GM18507 (cell line): ENCODE data around the gene RPS6KB2.

Experiments
- DNase-seq: peaks from one replicate; pipeline ENCODE4 v3.0.0; 2011; ENCODE audit warnings: low read depth; ENCODE audit not compliant: insufficient read length; ENCODE audit errors: extremely low spot score
- FAIRE-seq: peaks from 2 replicates; lab custom pipeline; 2011; peaks lifted over from hg19 to GRCh38; lab: Jason Lieb, UNC

Gene RPS6KB2

GRCh38 chr11:67408437-67409200 is 19.7 kb upstream of the RPS6KB2 start:
- FAIRE-seq, result no peak

DNA sequence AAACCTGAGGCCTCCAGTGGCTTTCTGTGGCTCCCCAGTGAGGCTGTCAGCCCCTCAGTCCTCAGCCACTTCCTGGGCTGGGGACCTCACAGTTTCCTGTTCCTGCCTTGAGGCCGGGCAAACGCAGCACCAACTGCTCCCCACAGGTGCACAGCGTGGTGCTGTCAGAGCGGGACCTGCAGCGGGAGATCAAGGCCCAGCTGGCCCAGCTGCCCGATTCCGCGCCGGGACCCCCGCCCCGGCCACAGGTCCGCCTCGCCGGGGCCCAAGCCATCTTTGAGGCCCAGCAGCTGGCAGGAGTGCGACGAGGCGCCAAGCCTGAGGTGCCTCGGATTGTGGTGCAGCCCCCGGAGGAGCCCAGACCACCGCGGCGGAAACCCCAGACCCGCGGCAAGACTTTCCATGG is 19.0 kb upstream of the RPS6KB2 start:
- peak; percentile 94 for FAIRE-seq
- peak; percentile 65 for DNase-seq

More at GRCh38 chr11:67408437-67409200, 19.7 kb upstream of the RPS6KB2 start:
- DNase-seq, result no peak

GRCh38 chr11:67409781-67410368 is 18.4 kb upstream of the RPS6KB2 start:
- no peak for DNase-seq
- FAIRE-seq, result peak; percentile 60

DNA sequence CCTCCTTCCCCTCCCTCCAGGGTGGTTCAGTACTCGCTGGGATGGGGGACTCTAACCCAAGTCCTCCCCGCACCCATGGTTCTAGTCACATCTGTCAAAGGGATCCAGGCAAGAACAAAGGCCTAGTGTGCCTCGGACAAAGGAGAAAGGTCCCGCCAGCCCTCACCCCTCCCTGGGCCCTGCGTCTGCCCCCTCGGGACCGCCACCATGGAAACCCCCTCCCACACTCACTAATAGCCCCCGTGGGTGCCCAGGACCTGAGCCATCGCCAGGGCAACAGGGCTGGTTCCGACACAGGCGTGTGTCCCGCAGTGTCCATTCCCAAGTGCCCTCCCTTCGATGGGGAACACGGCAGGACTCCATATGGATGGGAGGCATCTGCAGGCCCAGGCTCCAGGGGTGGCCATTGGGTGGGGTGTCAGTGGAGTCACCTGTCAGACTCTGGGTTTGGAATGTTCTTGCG is 17.9 kb upstream of the RPS6KB2 start:
- FAIRE-seq (no peak), DNase-seq (no peak)

DNA sequence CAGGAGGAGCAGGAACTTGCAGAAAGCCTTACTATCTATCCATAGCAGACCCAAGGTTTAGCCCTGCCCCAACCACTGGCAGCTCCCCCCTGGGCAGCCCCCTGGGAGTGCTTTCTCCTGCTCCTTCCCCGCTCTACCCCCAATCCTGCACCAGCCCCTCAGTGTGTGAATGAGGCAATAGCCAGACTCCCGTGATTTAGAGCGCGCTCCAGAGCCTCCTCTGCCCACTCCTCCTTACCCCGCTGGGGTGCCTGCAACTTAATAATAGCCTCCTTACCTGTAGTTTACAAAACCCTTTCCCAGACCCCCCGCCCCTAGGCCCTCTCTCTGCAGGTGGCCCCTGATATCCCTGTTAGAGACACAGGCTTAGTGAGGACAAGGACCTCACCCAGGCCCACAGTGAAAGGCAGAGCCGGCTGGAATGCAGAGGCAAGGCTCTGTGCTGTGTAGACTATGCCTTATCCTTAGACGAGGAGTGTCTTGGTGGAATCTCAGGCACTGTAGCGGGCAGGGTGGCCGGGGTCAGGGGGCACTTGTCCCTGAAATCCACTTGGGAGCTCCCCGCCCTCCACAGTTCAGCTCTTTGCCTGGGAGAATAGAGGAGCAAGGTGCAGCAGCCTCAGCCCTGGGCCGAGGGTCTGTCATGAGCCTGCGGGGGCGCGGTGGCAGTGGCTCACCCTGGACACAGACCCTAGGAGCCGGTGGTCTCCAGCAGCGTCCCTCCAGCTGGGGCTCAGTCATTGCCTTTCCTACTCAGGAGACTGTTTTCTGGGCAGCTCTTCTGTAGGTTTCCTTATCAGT is 17.1 kb upstream of the RPS6KB2 start:
- FAIRE-seq (no peak), DNase-seq (no peak)

- DNase-seq (no peak), FAIRE-seq (no peak)
Observed at GRCh38 chr11:67411785-67412152, 16.5 kb upstream of the RPS6KB2 start.

- peak; percentile 15 for FAIRE-seq
- no peak for DNase-seq
Observed at GRCh38 chr11:67412495-67413179, 15.7 kb upstream of the RPS6KB2 start.

DNA sequence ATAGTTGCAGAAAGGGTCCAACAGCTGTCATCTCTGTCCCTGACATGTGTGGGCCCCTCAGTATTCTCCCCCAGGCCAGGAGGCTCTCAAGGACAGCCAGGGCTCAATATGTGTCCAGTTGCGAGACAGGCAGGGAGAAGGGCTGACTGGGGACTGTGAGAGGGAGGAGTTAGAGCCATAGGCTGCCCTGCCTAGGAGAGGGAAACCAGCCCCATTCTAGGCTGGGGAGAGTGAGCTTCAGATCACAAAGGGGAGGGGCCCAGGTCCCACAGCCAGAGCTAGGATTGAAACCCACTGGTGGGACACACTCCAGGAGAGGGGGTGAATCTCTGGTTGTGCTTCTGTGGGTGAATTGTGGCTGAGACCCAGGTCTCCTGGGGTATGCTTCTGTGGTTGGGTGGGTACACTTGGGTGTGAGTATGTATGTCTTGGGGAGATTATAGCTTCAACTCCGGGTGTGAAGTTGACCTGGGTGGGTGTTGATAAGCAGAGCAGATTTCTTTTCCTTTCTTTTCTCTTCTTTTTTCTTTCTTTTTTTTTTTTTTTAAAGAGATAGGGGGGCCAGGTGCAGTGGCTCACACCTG is 14.9 kb upstream of the RPS6KB2 start:
- FAIRE-seq, result no peak

GRCh38 chr11:67415501-67416304 is 12.6 kb upstream of the RPS6KB2 start, which contains the start of gene CARNS1:
Gene CARNS1, plus strand, starts transcription at chr11:67415678. Its CDS starts 522 bp downstream, at chr11:67416200.
- FAIRE-seq (no peak), DNase-seq (no peak)

More for the DNA sequence above, 14.9 kb upstream of the RPS6KB2 start:
- no peak for DNase-seq

GRCh38 chr11:67416416-67417335 is 11.6 kb upstream of the RPS6KB2 start:
- FAIRE-seq (no peak), DNase-seq (no peak)

DNA sequence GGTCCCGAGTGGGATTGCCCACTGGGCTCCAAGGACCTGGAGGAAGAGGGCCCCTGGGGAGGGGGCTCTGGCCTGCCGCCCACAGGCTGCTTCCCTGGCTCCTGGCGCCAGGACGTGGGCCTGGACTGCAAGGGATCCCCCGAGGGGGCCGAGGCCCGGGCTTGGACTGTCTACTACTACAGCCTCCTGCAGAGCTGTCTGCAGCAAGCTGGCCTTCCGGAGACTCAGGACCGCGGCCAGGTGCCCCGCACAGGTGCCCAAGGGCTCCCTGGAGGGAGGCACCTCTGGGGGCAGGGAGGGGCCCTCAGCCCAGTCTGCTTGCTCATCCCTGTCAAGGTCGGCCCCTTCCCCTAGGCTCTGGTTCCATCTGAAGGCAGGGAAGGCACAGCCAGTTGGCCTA is 10.9 kb upstream of the RPS6KB2 start:
- DNase-seq (no peak), FAIRE-seq (no peak)

DNA sequence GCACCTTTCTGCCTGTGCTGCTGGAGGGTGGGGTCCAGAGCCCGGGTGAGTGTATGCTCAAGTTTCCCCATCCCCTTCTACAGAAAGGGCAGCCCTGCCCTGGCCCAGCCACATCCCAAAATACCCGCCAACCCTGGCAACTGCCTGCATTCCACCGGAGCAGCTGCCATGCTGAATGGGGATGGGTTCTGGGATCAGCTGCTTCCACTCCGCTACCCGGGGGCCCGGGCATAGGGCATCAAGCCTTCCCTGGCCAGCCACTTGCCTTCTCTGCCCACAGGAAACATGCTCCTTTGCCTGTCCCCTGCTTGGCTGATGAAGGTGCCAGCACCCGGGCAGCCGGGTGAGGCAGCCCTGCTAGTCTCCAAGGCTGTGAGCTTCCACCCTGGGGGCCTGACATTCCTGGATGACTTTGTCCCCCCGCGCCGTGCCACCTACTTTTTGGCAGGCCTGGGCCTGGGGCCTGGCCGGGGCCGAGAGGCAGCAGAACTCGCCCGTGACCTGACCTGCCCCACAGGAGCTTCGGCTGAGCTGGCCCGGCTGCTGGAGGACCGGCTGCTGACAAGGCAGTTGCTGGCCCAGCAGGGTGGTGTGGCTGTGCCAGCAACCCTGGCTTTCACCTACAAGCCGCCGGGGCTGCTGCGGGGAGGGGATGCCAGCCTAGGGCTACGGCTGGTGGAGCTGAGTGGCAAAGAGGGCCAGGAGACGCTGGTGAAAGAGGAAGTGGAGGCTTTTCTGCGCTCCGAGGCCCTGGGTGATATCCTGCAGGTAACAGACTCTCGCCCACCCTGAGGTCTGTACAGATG is 9.6 kb upstream of the RPS6KB2 start:
- FAIRE-seq (no peak), DNase-seq (no peak)

GRCh38 chr11:67419325-67420049 is 8.8 kb upstream of the RPS6KB2 start:
- DNase-seq (no peak), FAIRE-seq (no peak)

GRCh38 chr11:67420147-67420645 is 8.1 kb upstream of the RPS6KB2 start:
- FAIRE-seq, result no peak
- DNase-seq, result no peak

GRCh38 chr11:67420646-67421429 is 7.5 kb upstream of the RPS6KB2 start:
- FAIRE-seq, result peak; percentile 92

More at GRCh38 chr11:67420646-67421429, 7.5 kb upstream of the RPS6KB2 start:
- DNase-seq, result peak; percentile 97
